OCI-LY7 (cell line): ENCODE data around the gene BMP8B. TPM values are rescaled to one million over a fixed set of nuclear protein-coding genes. Genes with fewer than 3 reads are reported as not detected.
A peak's percentile ranks its signal among the peaks of the same experiment; 100 is the strongest.

ENCODE experiments used
- BruUV-seq: library from RNA; stranded (reverse); fragments of 400-500 nt; replicated peaks from 2 replicates; lab custom pipeline; 2021; lab: Mats Ljungman, UMichigan
- CTCF ChIA-PET: fragments of 300-600 bp; sonication (Branson Sonifier 250); formaldehyde crosslinking; loops from one replicate; lab custom pipeline; 2022; ENCODE audit warnings: antibody characterized with exemption; ENCODE audit not compliant: unreplicated experiment; lab: Charles Lee
- POLR2A ChIA-PET: fragments of 300-600 bp; sonication (Branson Sonifier 250); formaldehyde crosslinking; loops from one replicate; lab custom pipeline; 2022; ENCODE audit warnings: antibody characterized with exemption; lab: Charles Lee
- DNase-seq: peaks from one replicate; pipeline ENCODE4 v3.0.0-alpha.2; 2015; ENCODE audit warnings: low spot score
- H2AFZ ChIP-seq: fragments of 200-600 bp; sonication (generic), shearing (Covaris generic); 2 replicates; pipeline ENCODE4 v1.6.1; 2014; ENCODE audit warnings: mild to moderate bottlenecking, antibody characterized with exemption, low read length, moderate library complexity
- H3K27ac ChIP-seq: fragments of 200-600 bp; sonication (generic); 2 replicates; pipeline ENCODE4 v1.5.1; 2014; ENCODE audit warnings: mixed run types, low read depth, mild to moderate bottlenecking, moderate library complexity, low read length, inconsistent platforms; ENCODE audit not compliant: poor library complexity, severe bottlenecking
- H3K36me3 ChIP-seq: fragments of 200-600 bp; sonication (generic); 2 replicates; pipeline ENCODE4 v1.6.1; 2014; ENCODE audit warnings: mild to moderate bottlenecking, antibody characterized with exemption, low read length, moderate library complexity, mixed read lengths; ENCODE audit not compliant: insufficient read depth
- H3K4me1 ChIP-seq: fragments of 200-600 bp; sonication (generic); 2 replicates; pipeline ENCODE4 v1.5.1; 2014; ENCODE audit warnings: mild to moderate bottlenecking, low read length; ENCODE audit not compliant: insufficient read depth, poor library complexity, severe bottlenecking
- H3K4me2 ChIP-seq: fragments of 200-600 bp; sonication (generic); 2 replicates; pipeline ENCODE4 v1.6.1; 2014; ENCODE audit warnings: mild to moderate bottlenecking, low read length
- H3K4me3 ChIP-seq: fragments of 200-600 bp; sonication (generic); 2 replicates; pipeline ENCODE4 v1.5.1; 2014; ENCODE audit warnings: mild to moderate bottlenecking, low read depth, low read length; ENCODE audit not compliant: poor library complexity, severe bottlenecking
- H3K79me2 ChIP-seq: fragments of 200-600 bp; sonication (generic); 2 replicates; pipeline ENCODE4 v1.6.1; 2016; ENCODE audit warnings: low read depth, mild to moderate bottlenecking, low read length, moderate library complexity, mixed read lengths; ENCODE audit not compliant: insufficient read depth
- H3K9me2 ChIP-seq: fragments of 200-600 bp; sonication (generic); 2 replicates; pipeline ENCODE4 v1.6.1; 2016; ENCODE audit warnings: mild to moderate bottlenecking, low read length, mixed read lengths; ENCODE audit not compliant: insufficient read depth
- H3K9me3 ChIP-seq: fragments of 200-600 bp; sonication (generic); 2 replicates; pipeline ENCODE4 v1.6.1; 2014; ENCODE audit warnings: mild to moderate bottlenecking, mixed run types, low read length, mixed read lengths
- H4K20me1 ChIP-seq: fragments of 200-600 bp; sonication (generic); 2 replicates; pipeline ENCODE4 v1.6.1; 2014; ENCODE audit warnings: mild to moderate bottlenecking, antibody characterized with exemption, low read length, moderate library complexity, mixed read lengths; ENCODE audit not compliant: insufficient read depth
- EZH2phosphoT487 ChIP-seq: fragments of 200-600 bp; sonication (generic); IDR thresholded peaks from 2 replicates; pipeline ENCODE4 v1.6.1; 2018; ENCODE audit warnings: low read depth, borderline replicate concordance, mild to moderate bottlenecking, mixed run types, antibody characterized with exemption, low read length, moderate library complexity, mixed read lengths
- intact Hi-C: fragments of 100-400 bp; cut with micrococcal nuclease; formaldehyde crosslinking; loops from one replicate; pipeline ENCODE4 v1.10.0; 2022; ENCODE audit not compliant: unreplicated experiment
- total RNA-seq, 2 experiments: library from RNA; depleted of rRNA in 1 of 2; stranded (reverse); fragments of >200 nt in 1 of 2; shearing (Covaris generic) in 1 of 2; gene quantifications; 2 replicates each; pipeline ENCODE4 v1.2.3, GENCODE V29; 2014 to 2022
- TF ChIP-seq, protein P1 (sequence below): fragments of 200-600 bp; sonication (generic); conservative IDR thresholded peaks from 2 replicates; pipeline ENCODE4 v1.5.1; 2014; ENCODE audit warnings: mild to moderate bottlenecking, antibody characterized with exemption, low read length, moderate library complexity, mixed read lengths

The BMP8B gene
- total RNA-seq, 2 experiments from 2014 or later, result 0.34 TPM; not detected in 1

DNA sequence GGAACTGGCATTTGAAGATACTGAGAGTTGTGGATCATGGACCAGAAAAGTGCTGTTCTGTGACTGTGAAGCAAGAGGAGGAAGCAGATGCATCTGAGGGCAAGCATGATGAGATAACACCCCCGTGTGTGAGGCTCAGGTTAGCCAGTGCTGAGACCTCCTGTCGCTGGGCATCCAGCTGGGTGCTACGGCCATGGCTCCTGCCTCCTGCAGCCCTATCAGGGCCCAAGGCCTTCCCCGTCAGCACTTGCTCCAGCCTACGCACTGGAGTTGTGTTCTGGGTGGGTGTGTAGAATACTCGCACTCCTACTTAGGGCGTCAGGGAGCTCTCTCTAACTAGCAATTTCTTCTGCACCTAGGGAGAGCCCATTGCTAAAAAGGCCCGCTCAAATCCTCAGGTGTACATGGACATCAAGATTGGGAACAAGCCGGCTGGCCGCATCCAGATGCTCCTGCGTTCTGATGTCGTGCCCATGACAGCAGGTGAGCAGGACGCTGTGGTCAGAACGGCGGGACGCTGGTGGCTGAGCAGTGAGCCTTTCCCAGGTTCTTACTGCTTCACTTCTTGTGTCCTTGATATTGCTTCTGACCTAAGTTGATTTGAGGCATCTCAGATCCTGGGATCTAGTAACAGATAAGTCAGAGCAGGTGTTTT, 43.5 kb downstream of the BMP8B start:
- intact Hi-C loops, result no loop called here
- POLR2A ChIA-PET, result no interaction called here

DNA sequence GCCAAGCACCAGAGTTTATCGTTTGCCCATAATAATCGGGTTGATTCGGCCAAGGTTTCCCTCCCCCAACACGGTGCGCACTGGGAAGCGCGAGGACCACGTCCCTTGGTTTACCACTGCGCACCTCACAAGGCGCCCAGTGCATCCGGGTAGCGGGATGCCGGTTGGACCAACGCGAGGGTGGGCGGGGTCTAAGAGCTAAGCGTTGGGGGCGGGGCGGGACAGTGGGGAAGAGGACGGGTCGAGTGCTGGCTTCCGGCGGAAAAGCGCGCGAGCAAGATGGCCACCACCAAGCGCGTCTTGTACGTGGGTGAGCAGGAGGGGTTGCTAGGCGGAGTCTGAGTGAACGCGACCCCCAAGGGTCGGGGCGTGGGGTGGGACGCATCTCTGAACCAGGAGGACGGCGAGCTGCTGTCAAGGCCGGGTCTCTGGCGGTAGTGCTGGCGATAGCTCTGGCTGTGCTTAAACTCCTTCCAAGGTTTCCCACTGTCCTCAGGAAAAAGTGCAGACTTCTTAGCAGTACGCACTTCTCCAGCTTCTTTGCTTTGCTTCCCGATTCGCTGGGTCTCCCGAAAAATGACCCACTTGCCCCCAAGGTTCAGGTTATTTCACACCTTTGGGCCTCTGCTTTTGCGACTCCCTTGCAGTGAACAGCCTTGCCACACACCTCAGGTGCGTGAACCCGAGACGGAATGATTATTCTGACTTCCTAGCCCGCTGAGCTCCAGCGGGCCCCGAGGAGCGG, 49.9 kb downstream of the BMP8B start, which contains the start of gene PPIE:
TSS of gene PPIE (plus strand) at position 261 of the 745 bp plus-strand sequence. CDS start at position 280, 19 bp downstream.
- Histone ChIP-seq H4K20me1 (no peaks in the 10 kb centered on the region), H3K4me3 (peak within 1 kb of the TSS; percentile 89), H3K36me3 (peaks cover 40% of the 10 kb centered on the region), H3K79me2 (peaks cover 24% of the 10 kb centered on the region; the same call in 1 of the 2 replicates), H3K9me2 (no peaks in the 10 kb centered on the region), H3K4me1 (peaks cover 30% of the 10 kb centered on the region), H3K27ac (peak within 1 kb of the TSS; percentile 34), H2AFZ (peak within 1 kb of the TSS; percentile 73), H3K4me2 (peak within 1 kb of the TSS; percentile 86), H3K9me3 (no peaks in the 10 kb centered on the region)
- CTCF ChIA-PET, result interaction anchor here (0.5 to 0.6 kb wide), 4 partner anchors 9 to 267 kb away, joined by 3 to 7 read pairs (median 4); partner anchors contain the start of gene NT5C1A
- DNase-seq, result peak; percentile 97
- no peak for TF ChIP-seq EZH2phosphoT487
- TF ChIP-seq, protein P1, sequence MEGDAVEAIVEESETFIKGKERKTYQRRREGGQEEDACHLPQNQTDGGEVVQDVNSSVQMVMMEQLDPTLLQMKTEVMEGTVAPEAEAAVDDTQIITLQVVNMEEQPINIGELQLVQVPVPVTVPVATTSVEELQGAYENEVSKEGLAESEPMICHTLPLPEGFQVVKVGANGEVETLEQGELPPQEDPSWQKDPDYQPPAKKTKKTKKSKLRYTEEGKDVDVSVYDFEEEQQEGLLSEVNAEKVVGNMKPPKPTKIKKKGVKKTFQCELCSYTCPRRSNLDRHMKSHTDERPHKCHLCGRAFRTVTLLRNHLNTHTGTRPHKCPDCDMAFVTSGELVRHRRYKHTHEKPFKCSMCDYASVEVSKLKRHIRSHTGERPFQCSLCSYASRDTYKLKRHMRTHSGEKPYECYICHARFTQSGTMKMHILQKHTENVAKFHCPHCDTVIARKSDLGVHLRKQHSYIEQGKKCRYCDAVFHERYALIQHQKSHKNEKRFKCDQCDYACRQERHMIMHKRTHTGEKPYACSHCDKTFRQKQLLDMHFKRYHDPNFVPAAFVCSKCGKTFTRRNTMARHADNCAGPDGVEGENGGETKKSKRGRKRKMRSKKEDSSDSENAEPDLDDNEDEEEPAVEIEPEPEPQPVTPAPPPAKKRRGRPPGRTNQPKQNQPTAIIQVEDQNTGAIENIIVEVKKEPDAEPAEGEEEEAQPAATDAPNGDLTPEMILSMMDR, result no peak
- BruUV-seq, result no TSS peak
- POLR2A ChIA-PET, result interaction anchor here (0.5 to 1.8 kb wide), 7 partner anchors 8 to 156 kb away, joined by 3 to 5 read pairs (median 4); no protein-coding TSS in a partner anchor
- intact Hi-C loops, result no loop called here

More for the DNA sequence above, 43.5 kb downstream of the BMP8B start:
- peaks cover 10% of the 10 kb centered on the region; the same call in 1 of the 2 replicates for H3K79me2 ChIP-seq
- BruUV-seq, result no TSS peak
- peaks cover 14% of the 10 kb centered on the region for H3K4me1 ChIP-seq
- TF ChIP-seq, protein P1, result no peak
- no peak for TF ChIP-seq EZH2phosphoT487
- peaks cover 98% of the 10 kb centered on the region for H3K36me3 ChIP-seq
- no peak overlapping the region for H2AFZ ChIP-seq
- no peak overlapping the region for H3K4me3 ChIP-seq
- no peak for DNase-seq
- H3K9me2 ChIP-seq, result no peaks in the 10 kb centered on the region
- no peak overlapping the region for H3K4me2 ChIP-seq
- H3K9me3 ChIP-seq, result no peaks in the 10 kb centered on the region
- no peaks in the 10 kb centered on the region for H4K20me1 ChIP-seq
- H3K27ac ChIP-seq, result no peak overlapping the region
- CTCF ChIA-PET, result no interaction called here
